SIG-M5 treated with dmso at 0.1 percent for 504 hours (cell line): ENCODE results near the gene CRLF2.
"Not testable (repeated sequence)": the region's sequence is repeated elsewhere in the genome, so short reads cannot be mapped to it uniquely, and the experiment has no call there.

Experiments
- DNase-seq: peaks from one replicate; lab custom pipeline; 2025; ENCODE audit not compliant: unreplicated experiment; lab: John Stamatoyannopoulos, UW

CRLF2 gene

DNA sequence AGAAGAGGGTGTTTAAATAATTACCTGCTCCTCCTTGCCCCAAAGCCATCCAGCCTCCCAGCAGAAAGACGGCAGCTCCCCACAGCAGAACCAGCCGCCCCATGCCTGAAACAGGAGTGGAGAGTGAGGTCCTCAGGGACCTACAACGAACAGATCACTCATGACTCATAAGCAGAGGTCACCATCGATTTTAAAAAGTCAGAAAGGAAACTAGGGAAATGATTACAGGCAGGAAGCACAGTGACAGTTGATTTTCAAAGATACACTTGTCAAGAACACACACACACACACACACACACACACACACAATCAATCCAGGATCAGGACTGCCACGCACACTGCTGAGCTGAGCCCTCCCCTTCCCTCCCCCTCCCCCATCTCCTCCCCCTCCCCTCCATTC, at the start of gene CRLF2:
CRLF2 (minus strand) TSS at position 118 of the 400 bp plus-strand sequence; CDS start at position 103, 15 bp downstream.
- peak; percentile 8 for DNase-seq

- not testable (repeated sequence) for DNase-seq
These were observed 49.3 kb upstream of the CRLF2 start for GRCh38 chrX:1261771-1262170.

DNA sequence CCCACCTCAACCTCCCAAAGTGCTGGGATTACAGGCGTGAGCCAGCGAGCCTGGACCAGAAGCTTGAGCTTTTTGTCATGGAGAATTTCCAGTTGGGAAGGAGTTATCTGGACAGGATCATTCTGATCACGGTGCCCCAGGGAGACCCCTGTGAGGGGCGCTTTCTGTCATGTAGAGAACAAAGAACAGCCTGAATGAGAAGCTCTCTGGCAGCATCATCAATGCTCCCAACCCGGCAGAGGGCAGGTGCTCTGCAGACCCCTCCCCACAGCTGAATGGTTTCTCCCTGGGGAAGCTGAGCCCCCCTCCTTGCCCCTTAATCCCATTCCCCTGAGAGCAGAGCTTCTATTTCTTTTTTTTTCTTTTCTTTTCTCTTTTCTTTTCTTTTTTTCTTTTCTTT, 48.8 kb upstream of the CRLF2 start:
- DNase-seq = no peak

GRCh38 chrX:1252861-1253260, 40.4 kb upstream of the CRLF2 start:
- DNase-seq = no peak

- DNase-seq = no peak
These were observed 36.8 kb upstream of the CRLF2 start for GRCh38 chrX:1249101-1249887.

DNA sequence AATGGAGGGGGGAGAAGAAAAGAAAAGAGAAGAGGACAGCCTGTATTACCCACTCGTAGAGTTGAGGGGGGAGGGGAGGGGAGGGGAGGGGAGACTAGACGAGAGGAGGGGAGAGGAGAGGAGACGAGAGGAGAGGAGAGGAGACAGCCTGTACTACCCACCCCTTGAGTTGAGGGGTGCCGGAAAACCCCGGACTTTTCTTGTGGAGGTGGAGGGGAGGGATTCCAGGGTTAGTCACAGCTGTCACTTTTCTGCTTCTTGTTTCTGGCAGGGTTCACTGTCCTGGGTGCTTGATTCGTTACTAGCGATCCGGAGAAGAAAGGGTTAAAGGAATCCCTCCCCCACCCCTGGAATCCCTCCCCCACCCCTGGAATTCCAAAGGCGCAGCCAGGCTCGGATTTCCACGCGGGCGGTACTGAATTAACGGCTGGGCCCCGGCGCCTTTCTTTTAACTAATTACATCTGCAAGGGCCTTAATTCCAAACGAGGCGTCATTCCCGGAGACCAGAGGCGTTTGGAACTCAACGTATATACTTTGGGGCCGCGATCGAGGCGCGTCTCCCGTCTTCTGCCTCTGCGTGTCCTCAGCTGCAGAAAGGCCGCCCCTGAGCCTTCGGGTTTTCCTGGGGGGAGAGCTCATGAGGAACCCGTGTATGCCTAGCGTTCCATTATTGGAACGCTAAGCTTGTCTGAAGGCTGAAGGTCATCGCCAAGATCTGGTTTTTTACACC, 36.0 kb upstream of the CRLF2 start:
- no peak for DNase-seq

GRCh38 chrX:1246816-1247215, 34.4 kb upstream of the CRLF2 start:
- peak; percentile 56 for DNase-seq

DNA sequence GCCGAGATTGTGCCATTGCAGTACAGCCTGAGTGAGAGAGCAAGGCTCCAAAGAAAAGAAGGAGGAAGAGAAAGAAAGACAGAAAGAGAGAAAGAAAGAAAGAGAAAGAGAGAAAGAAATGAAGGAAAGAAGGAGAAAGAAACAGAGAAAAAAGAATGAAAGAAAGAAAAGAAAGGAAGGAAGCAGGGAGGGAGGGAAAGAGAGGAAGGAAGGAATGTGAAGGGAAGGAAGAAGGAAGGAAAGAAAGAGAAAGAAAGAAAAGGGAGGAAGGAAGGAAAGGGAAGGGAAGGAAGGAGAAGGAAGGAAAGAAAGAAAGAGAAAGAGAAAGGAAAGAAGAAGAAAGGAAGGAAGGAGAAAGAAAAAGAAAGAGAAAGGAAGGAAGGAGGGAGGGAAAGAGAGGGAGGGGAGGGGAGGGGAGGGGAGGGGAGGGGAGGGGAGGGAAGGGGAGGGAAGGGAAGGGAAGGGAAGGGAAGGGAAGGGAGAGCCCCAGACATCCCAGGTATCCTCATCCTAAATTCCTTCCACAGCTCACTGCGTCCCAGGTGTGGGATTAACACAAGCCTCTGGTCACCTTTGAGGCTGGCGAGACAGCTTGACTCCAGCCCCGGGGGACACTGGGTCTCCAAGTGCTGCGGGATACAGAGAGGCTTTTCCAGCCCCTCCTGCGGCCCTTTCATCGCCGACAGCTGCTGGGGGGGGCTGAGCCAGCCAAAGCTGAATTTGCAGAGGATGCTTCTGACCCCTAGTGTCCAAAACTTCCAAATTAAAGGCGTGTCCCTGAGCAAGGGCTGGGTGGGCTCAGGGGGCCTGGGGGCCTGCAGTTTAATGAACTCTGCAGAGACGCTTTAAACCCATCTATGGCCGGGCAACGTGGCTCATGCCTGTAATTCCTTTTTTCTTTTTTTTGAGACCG, 32.0 kb upstream of the CRLF2 start:
- DNase-seq = no peak

DNA sequence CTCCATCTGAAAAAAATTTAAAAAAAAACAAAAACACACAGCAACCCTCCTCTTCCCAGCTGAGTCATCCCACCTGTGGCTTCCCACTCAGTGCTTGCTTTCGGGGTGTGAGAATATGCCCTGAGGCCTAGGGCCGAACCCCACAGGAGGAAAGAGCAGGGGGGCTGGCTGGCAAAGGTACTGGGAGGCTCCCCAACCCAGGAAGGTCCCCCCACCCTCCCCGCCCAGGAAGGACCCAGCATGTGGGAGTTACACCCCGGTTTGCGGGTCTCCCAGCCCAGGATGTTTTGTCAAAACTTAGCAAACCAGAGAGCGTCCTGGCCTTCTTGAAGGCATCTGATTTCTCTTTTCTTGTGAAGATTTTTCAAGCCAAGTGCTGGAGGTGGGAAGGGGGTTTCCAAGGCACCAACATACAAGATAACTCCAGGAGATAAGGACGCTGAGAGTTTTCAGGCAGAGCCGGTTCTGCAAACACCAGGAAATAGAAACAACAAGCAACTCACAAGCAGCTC, 30.5 kb upstream of the CRLF2 start:
- no peak for DNase-seq

GRCh38 chrX:1240551-1240950, 28.1 kb upstream of the CRLF2 start:
- not testable (repeated sequence) for DNase-seq

DNA sequence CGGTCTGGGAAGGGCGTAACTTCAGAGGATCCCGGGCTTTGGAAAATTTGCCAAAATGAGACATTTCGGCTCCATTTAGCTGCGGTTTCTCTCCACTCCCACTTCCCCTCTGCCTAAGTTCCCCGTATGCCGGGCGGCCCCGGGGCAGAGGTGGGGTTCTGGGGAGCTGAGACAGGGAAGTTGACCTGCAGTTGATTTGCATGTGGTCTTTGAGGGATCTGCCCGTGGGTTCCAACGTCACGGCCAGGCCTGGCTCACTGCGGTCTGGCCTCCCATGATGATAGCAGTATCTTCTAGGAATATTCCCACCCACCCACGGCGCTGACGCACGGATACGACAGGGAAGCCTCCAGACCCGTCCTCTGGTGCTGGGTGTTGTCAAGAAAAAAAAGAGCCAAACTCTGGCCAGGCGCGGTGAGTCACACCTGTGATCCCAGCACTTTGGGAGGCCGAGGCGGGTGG, 27.3 kb upstream of the CRLF2 start:
- peak; percentile 68 for DNase-seq

DNA sequence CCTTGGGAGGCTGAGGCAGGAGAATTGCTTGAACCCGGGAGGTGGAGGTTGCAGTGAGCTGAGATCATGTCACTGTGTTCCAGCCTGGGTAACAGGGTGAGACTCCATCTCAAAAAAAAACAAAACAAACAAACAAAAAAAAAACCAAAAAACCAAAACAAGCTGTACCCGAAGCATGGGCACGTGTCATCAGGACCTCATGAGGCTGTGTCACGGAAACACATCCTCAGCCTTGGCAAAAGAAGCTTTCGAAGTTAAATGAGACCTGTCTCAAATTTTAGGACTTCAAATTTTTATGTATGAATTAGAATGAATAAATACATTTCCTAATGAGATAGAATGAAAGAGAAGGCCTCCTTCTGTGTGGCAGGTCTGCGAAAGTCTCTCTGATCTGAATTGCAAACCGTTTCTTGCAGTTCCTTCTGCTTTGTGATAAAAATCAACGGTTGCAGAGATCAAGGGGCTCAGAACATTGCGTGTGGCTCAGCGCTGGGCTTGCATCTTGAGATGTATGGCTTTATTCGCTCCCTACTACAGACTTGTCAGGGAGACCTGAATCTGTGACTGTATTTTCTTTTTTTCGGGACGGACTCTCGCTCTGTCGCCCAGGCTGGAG, 19.5 kb upstream of the CRLF2 start:
- no peak for DNase-seq

DNA sequence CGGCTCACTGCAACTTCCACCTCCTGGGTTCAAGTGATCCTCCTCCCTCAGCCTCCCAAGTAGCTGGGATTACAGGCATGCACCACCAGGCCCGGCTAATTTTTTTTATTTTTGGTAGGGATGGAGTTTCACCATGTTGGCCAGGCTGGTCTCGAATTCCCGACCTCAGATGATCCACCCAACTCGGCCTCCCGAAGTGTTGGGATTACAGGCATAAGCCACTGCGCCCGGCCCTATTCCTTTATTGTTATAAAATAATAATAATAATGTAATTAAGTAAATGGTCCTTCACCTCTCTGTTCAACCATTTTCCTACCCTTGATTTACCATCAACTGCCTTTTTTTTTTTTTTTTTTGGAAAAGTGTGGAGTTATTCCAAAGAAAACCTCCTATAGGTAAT, 15.7 kb upstream of the CRLF2 start:
- not testable (repeated sequence) for DNase-seq

- no peak for DNase-seq
These were observed 13.8 kb upstream of the CRLF2 start for GRCh38 chrX:1226249-1226648.

DNA sequence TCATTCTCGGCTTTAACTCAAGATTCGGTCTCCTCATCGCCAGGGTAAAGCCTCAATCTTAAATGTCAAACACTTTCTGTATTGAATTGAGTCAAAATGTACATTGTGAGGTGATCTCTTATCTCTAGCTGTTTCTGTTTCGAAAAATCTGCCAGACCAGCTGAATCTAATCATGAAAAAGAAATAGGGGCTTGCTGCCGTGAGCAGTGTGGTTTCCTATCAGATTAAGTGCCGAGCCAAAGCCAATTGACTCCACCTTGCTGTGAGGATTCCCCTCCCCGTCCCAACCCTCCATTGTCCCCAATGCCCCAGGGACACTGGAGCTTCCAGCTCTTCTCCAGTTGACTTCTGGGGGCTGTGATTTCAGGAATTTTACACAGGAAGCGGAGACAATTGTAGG, 12.5 kb upstream of the CRLF2 start:
- DNase-seq = no peak

DNA sequence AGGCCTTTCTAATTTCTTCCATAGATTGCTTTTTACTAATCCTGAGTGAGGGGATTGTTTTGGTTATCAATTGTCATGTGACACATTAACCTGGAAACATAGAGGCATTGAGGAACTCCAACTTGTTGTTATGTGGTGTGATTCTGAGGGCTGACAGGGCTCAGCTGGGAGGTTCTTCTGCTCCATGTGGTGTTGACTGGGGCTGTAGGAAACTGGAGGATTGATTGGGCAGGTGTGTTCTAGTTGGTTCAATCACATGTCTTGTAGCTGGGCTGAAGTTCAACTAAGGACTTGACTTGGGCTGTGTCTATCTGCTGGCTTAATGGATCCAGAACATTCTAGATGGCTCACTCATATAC, 10.8 kb upstream of the CRLF2 start:
- DNase-seq = no peak

GRCh38 chrX:1222531-1223241, 10.2 kb upstream of the CRLF2 start:
- peak; percentile 78 for DNase-seq

- no peak for DNase-seq
These were observed 8.9 kb upstream of the CRLF2 start for GRCh38 chrX:1221296-1221845.

DNA sequence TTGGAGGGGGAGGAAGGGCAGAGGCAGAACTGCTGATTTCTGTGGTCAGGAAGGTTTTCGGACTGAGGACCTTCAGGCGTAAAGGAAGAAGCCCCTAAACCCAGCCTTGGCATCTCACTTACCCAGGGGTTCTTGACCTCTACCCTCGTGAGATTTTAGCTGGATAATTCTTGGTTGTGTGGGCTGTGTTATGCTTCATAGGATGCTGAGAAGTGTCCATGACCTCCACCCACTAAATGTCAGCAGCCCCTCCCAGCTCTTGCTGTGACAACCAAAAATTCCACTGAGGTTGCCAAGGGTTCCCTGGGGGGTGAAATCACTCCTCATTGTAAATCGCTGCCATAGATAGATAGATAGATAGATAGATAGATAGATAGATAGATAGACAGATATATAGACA, 5.8 kb upstream of the CRLF2 start:
- no peak for DNase-seq
